ENCODE measurements around the gene ACYP2.
A peak's percentile ranks its signal among the peaks of the same experiment; 100 is the strongest.
"Not testable (repeated sequence)": the region's sequence is repeated elsewhere in the genome, so short reads cannot be mapped to it uniquely, and the experiment has no call there.

The ACYP2 gene

GRCh38 chr2:54114936-54115283 lies 505 bp upstream of the ACYP2 start:
- Histone ChIP-seq H3K36me3 (ENCODE audit: insufficient read depth) (no peaks in the 10 kb centered on the region), H2AFZ (ENCODE audit: low read depth) (peak overlapping the region; percentile 93), H3K4me3 (IDR thresholded peaks at IDR 0.05; ENCODE audit: insufficient read depth, low read depth, low read length) (no peak overlapping the region), H3K27me3 (ENCODE audit: insufficient read depth, low read depth) (no peaks in the 10 kb centered on the region), H3K4me2 (peak overlapping the region; percentile 47), H3K4me1 (ENCODE audit: low read depth, poor library complexity, severe bottlenecking) (peaks cover 11% of the 10 kb centered on the region), H3K27ac (peak overlapping the region; percentile 99), H4K20me1 (ENCODE audit: insufficient read depth) (no peaks in the 10 kb centered on the region), H3K9ac (peak overlapping the region; percentile 99), H3K79me2 (ENCODE audit: insufficient read depth, low read depth) (0 out of 2 replicates have a peak, but pooled peaks cover 6% of the 10 kb centered on the region)
- no peak for TF ChIP-seq CTCF (conservative IDR thresholded peaks at IDR 0.05; ENCODE audit: low read depth, low read length)

- H3K27me3 ChIP-seq (ENCODE audit: insufficient read depth, low read depth); H3K79me2 ChIP-seq (ENCODE audit: insufficient read depth, low read depth); H3K9ac ChIP-seq; H3K4me3 ChIP-seq (IDR thresholded peaks at IDR 0.05; ENCODE audit: insufficient read depth, low read depth, low read length); H4K20me1 ChIP-seq (ENCODE audit: insufficient read depth); H3K36me3 ChIP-seq (ENCODE audit: insufficient read depth): not testable (repeated sequence)
- H3K27ac ChIP-seq = peak overlapping the region; percentile 99; the same call in 1 of the 2 replicates
- 0 out of 2 replicates have a peak overlapping the region, but pooled peaks have one; percentile 47 for H3K4me2 ChIP-seq
- H2AFZ ChIP-seq (ENCODE audit: low read depth) = 0 out of 2 replicates have a peak overlapping the region, but pooled peaks have one; percentile 93
- H3K4me1 ChIP-seq (ENCODE audit: low read depth, poor library complexity, severe bottlenecking) = peaks cover 11% of the 10 kb centered on the region
Observed at GRCh38 chr2:54116598-54116997, 1.2 kb downstream of the ACYP2 start.

- Histone ChIP-seq H3K9ac (no peak overlapping the region), H2AFZ (ENCODE audit: low read depth) (no peak overlapping the region), H3K27ac (no peak overlapping the region), H3K27me3 (ENCODE audit: insufficient read depth, low read depth) (no peaks in the 10 kb centered on the region), H3K36me3 (ENCODE audit: insufficient read depth) (no peaks in the 10 kb centered on the region), H3K79me2 (ENCODE audit: insufficient read depth, low read depth) (no peaks in the 10 kb centered on the region), H4K20me1 (ENCODE audit: insufficient read depth) (no peaks in the 10 kb centered on the region), H3K4me1 (ENCODE audit: low read depth, poor library complexity, severe bottlenecking) (peaks cover 5% of the 10 kb centered on the region), H3K4me2 (no peak overlapping the region), H3K4me3 (IDR thresholded peaks at IDR 0.05; ENCODE audit: insufficient read depth, low read depth, low read length) (no peak overlapping the region)
- TF ChIP-seq CTCF (conservative IDR thresholded peaks at IDR 0.05; ENCODE audit: low read depth, low read length) = no peak
Observed at GRCh38 chr2:54120950-54121349, 5.5 kb downstream of the ACYP2 start.

GRCh38 chr2:54122171-54122935 lies 6.9 kb downstream of the ACYP2 start:
- Histone ChIP-seq H3K4me2 (no peak overlapping the region), H3K36me3 (ENCODE audit: insufficient read depth) (no peaks in the 10 kb centered on the region), H3K4me1 (ENCODE audit: low read depth, poor library complexity, severe bottlenecking) (no peaks in the 10 kb centered on the region), H3K4me3 (IDR thresholded peaks at IDR 0.05; ENCODE audit: insufficient read depth, low read depth, low read length) (no peak overlapping the region), H3K27ac (no peak overlapping the region), H3K9ac (no peak overlapping the region), H4K20me1 (ENCODE audit: insufficient read depth) (no peaks in the 10 kb centered on the region), H3K27me3 (ENCODE audit: insufficient read depth, low read depth) (no peaks in the 10 kb centered on the region), H3K79me2 (ENCODE audit: insufficient read depth, low read depth) (no peaks in the 10 kb centered on the region), H2AFZ (ENCODE audit: low read depth) (no peak overlapping the region)
- TF ChIP-seq CTCF (conservative IDR thresholded peaks at IDR 0.05; ENCODE audit: low read depth, low read length) = no peak

- no peak overlapping the region for H2AFZ ChIP-seq (ENCODE audit: low read depth)
- no peak overlapping the region for H3K4me2 ChIP-seq
Observed at GRCh38 chr2:54122939-54123338, 7.5 kb downstream of the ACYP2 start.

GRCh38 chr2:54127174-54127573 lies 11.8 kb downstream of the ACYP2 start:
- not testable (repeated sequence) for H3K27ac ChIP-seq; H3K4me3 ChIP-seq (IDR thresholded peaks at IDR 0.05; ENCODE audit: insufficient read depth, low read depth, low read length); H2AFZ ChIP-seq (ENCODE audit: low read depth); H3K79me2 ChIP-seq (ENCODE audit: insufficient read depth, low read depth); H3K36me3 ChIP-seq (ENCODE audit: insufficient read depth); H3K4me2 ChIP-seq; H3K4me1 ChIP-seq (ENCODE audit: low read depth, poor library complexity, severe bottlenecking); H4K20me1 ChIP-seq (ENCODE audit: insufficient read depth); H3K9ac ChIP-seq; H3K27me3 ChIP-seq (ENCODE audit: insufficient read depth, low read depth)

More at GRCh38 chr2:54122939-54123338, 7.5 kb downstream of the ACYP2 start:
- Histone ChIP-seq H4K20me1 (ENCODE audit: insufficient read depth) (no peaks in the 10 kb centered on the region), H3K4me1 (ENCODE audit: low read depth, poor library complexity, severe bottlenecking) (no peaks in the 10 kb centered on the region), H3K27ac (no peak overlapping the region), H3K36me3 (ENCODE audit: insufficient read depth) (no peaks in the 10 kb centered on the region), H3K79me2 (ENCODE audit: insufficient read depth, low read depth) (no peaks in the 10 kb centered on the region), H3K4me3 (IDR thresholded peaks at IDR 0.05; ENCODE audit: insufficient read depth, low read depth, low read length) (no peak overlapping the region), H3K27me3 (ENCODE audit: insufficient read depth, low read depth) (no peaks in the 10 kb centered on the region), H3K9ac (no peak overlapping the region)
- TF ChIP-seq CTCF (conservative IDR thresholded peaks at IDR 0.05; ENCODE audit: low read depth, low read length) = no peak
